Erythroblast (primary cell): ENCODE data around the gene KIF17.
A peak's percentile ranks its signal among the peaks of the same experiment; 100 is the strongest.

ENCODE experiments used
- DNase-seq, 2 experiments: peaks; one replicate each; lab custom pipeline; 2025; lab: John Stamatoyannopoulos, UW
- GATA1 ChIP-seq: IDR thresholded peaks from 2 replicates; pipeline ENCODE4 v1.6.1; 2011; ENCODE audit warnings: low read depth, mild to moderate bottlenecking, control low read depth, low read length, moderate library complexity
- POLR2A ChIP-seq: IDR thresholded peaks from 2 replicates; pipeline ENCODE4 v1.6.1; 2011; ENCODE audit warnings: mild to moderate bottlenecking, low read length

The KIF17 gene

DNA sequence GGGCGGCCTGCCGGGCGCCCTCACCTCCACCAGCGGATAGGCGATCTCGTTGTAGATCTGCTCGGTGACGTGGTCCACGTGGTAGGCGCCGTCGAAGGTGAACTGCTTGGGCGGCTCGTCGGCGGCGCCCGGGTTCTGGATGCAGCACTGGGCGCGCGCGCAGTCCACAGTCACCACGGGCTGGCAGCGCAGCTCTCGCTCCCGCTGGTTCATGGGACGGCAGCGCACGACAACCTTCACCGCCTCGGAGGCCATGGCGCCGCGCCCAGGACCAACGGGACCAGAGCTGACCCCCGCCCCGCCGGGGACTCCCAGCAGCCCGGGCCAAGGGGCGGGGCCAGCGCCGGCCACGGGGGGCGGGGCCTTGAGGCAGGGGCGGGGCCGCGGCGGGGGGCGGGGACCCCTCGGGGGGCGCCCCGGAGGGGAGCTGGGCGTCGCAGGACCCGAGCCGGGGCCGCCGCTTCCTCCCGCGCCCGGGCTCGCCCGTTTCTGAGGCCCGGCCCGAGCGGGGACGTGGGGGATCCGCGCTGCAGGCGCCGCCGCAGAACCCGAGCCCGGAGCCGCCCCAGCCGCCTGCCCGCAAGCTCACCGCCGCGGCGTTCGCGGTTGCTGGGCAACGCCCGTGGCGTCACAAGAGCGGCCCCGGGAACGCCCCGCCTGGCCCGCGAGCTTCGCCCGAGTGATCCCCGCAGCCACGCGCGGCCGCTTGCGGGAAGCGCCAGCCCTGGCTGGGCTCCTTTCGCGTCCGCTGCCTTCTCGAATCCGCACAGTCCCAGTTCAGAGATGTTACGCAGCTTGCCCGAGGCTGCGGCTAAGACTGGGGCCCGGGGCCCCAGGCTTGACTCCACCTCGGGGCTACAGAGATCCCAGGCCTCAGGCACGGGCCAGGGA lies at the start of gene KIF17:
Gene KIF17, minus strand, starts transcription at position 556 of the 891 bp plus-strand sequence. Its CDS starts 301 bp downstream, at position 255.
- TF ChIP-seq POLR2A (no peak), GATA1 (no peak)
- peak; percentile 84 to 91 for DNase-seq

- no peak for TF ChIP-seq GATA1
- TF ChIP-seq POLR2A = no peak
- no peak for DNase-seq
Observed at GRCh38 chr1:20767271-20767670, 49.5 kb upstream of the KIF17 start.

- no peak for TF ChIP-seq GATA1
- TF ChIP-seq POLR2A = no peak
- DNase-seq = no peak
Observed at GRCh38 chr1:20763417-20763816, 45.6 kb upstream of the KIF17 start.

DNA sequence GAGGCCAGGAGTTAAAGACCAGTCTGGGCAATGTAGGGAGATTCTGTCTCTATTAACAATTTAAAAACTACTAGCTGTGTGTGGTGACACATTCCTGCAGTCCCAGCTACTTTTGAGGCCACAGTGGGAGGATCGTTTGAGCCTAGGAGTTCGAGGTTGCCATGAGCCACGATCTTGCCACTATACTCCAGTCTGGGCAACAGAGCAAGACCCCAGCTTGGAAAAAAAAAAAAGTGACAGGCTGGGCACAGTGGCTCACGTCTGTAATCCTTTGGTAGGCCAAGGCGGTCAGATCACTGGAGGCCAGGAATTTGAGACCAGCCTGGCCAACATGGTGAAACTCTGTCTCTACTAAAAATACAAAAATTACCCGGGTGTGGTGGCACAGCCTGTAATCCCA lies 42.5 kb upstream of the KIF17 start:
- DNase-seq = no peak

GRCh38 chr1:20753589-20753988 lies 35.8 kb upstream of the KIF17 start:
- TF ChIP-seq POLR2A (no peak), GATA1 (no peak)
- DNase-seq = no peak

More for the DNA sequence above, 42.5 kb upstream of the KIF17 start:
- TF ChIP-seq GATA1 (no peak), POLR2A (no peak)

DNA sequence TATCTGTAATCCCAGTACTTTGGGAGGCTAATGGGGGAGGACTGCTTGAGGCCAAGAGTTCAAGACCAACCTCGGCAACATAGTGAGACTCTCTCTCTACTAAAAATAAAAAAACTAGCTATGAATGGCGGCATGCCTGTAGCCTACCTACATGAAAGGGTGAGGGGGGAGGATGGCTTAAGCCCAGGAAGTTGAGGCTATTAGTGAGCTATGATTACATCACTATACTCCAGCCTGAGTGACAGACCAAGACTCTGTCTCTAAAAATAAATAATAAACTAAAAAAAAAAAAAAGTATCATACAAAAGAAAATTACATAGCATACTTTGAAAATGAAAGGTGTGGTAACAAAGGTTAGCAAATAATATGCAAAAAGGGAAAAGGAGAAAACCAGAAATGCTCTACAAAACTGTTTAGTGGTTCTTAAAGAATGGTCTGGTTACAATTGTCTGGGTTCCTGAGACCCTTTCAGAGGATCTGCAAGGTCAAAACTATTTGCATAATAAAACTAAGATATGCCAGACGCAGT lies 33.7 kb upstream of the KIF17 start:
- no peak for TF ChIP-seq POLR2A
- TF ChIP-seq GATA1 = no peak
- DNase-seq = no peak

DNA sequence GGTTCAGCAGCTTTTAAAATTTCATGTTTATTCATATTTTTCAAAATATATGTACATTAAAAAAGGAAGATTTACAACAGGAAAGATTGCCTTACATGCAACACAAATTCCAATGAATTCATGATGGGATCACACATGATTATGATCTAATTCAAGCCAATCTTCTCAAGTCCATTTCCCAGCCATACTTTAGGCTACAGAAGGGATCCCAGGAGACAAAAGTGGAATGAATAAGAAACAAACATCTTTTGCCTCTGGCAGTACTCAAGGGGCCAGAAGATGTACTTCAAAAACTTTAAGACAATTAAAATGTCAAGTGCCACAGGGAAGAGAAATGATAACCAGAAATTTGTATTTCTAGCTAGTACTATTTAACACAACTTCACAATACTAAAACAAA lies 24.9 kb upstream of the KIF17 start:
- no peak for DNase-seq
- TF ChIP-seq POLR2A (no peak), GATA1 (no peak)

GRCh38 chr1:20740781-20741180 lies 23.0 kb upstream of the KIF17 start:
- no peak for DNase-seq
- TF ChIP-seq GATA1 = no peak
- no peak for TF ChIP-seq POLR2A

DNA sequence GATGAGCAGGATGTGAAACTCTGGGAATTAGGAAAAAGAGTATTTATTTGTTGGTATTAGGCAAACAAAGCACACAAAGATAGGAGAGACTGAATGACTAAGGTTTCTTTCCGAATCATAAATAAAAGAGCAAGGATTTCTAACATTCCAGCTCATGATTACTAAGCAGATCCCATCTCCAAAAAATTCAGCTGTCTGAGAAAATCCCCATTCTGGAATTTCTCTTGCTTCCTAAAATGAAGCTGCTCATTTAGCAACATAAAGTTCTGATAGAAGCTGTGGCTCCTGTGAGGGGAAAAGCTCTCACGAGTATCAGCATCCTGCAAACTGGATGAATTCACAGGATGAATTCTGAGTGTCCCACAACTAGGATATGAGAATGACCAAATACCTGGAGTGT lies 21.4 kb upstream of the KIF17 start:
- no peak for DNase-seq
- TF ChIP-seq POLR2A (no peak), GATA1 (no peak)

GRCh38 chr1:20735581-20736111 lies 17.8 kb upstream of the KIF17 start:
- DNase-seq = peak in 1 of 2 experiments; percentile 12

GRCh38 chr1:20733360-20733975 lies 15.7 kb upstream of the KIF17 start:
- TF ChIP-seq GATA1 (no peak), POLR2A (no peak)
- DNase-seq = no peak

More at GRCh38 chr1:20735581-20736111, 17.8 kb upstream of the KIF17 start:
- TF ChIP-seq POLR2A (no peak), GATA1 (no peak)

DNA sequence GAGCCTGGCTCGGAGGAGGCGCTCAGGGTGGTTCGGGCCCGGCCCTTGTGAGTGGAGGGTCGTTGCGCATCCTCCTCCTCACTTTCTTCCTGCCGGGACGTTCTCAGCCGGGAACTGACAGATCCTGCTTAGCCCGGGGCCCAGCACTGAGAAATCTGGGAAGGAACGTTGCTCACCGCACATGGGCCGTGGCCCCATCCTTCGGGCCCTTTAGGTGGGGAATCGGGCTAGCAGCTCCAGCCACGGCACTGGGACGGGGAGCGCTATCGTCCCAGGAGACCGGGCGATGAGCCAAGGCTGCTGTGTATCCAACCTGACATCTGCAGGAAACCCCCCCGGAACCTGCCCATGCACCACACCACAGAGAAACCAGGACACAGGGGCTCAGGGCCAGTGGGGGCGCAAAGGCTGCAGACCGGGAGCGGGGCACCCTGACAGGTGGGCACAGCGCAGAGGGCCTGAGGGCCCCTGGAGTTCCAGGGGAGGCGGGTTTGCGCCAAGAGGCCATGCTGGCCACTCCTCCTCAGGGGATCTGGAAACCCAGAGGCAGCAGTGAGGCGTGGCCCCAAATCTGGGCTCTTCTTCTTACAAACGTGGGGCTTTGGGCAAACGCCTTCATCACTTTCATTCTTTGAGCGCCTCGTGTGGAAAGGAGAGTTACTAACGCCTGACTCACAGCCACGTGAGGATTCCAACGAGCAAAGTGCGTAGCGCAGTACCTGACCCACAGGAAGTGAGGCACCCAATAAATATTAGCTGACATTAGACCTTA lies 15.0 kb upstream of the KIF17 start, which contains the start of gene SH2D5:
Gene SH2D5, minus strand, starts transcription at position 116 of the 772 bp plus-strand sequence. CDS start 4,659 bp downstream, outside the sequence.
- TF ChIP-seq POLR2A = no peak
- no peak for TF ChIP-seq GATA1

DNA sequence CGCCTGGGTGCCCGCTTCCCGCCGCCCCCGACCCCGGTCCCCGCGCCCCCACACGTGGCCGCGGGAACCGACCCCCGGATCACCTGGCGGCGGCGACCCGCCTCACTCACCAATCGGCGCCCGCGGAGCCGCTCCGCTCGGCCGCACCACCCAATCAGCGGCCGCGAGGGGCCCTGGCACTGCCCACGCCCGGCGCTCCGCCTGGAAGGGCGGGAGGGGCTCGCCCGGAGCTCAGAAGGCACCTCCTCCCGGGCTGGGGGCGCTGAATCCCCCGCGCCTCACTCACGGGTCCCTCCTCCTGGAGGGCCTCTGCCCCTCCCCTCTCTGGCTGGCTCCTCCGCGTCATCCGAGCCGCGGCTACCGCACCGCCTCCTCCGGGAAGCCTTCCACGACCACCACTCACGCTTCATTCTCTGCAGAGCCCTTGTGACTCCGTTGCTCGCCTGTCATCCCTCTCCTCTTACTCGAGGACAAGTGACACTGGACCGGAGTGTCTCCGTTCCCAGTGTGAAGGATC lies 14.3 kb upstream of the KIF17 start:
- DNase-seq = peak; percentile 44 to 59
- TF ChIP-seq GATA1 (no peak), POLR2A (no peak)

More for the DNA sequence above, 15.0 kb upstream of the KIF17 start, which contains the start of gene SH2D5:
- DNase-seq = peak; percentile 72 to 82
